LNCAP (cell line): ENCODE data around the gene NACC1.

Experiments used
- TF ChIP-seq, protein P1 (sequence below): fragments of 450-650 bp; IDR thresholded peaks from 2 replicates; pipeline ENCODE4 v1.5.1; 2017; ENCODE audit warnings: mild to moderate bottlenecking

The NACC1 gene

DNA sequence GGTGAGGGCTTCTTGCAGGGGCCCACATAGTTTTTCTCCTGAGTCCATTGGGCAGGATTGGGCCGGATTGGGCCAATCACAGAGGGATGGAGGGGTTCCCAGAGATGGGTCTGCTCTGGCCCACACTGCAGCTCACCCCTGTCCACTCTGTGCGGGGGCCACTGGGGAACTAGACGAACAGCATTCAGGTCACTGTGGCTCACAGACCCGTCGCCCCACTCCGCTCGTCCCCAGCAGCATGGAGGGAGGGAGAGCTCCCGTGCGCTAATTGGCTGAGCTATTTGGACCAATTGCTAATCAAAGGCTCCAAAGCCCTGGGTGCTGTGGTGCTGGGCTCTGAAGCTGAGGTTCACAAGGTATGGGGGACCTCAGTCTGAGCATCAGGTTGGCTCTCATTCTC lies 11.3 kb downstream of the NACC1 start:
- TF ChIP-seq, protein P1, sequence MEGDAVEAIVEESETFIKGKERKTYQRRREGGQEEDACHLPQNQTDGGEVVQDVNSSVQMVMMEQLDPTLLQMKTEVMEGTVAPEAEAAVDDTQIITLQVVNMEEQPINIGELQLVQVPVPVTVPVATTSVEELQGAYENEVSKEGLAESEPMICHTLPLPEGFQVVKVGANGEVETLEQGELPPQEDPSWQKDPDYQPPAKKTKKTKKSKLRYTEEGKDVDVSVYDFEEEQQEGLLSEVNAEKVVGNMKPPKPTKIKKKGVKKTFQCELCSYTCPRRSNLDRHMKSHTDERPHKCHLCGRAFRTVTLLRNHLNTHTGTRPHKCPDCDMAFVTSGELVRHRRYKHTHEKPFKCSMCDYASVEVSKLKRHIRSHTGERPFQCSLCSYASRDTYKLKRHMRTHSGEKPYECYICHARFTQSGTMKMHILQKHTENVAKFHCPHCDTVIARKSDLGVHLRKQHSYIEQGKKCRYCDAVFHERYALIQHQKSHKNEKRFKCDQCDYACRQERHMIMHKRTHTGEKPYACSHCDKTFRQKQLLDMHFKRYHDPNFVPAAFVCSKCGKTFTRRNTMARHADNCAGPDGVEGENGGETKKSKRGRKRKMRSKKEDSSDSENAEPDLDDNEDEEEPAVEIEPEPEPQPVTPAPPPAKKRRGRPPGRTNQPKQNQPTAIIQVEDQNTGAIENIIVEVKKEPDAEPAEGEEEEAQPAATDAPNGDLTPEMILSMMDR, result no peak

GRCh38 chr19:13130886-13131490 lies 12.9 kb downstream of the NACC1 start:
- TF ChIP-seq, protein P1, result no peak

GRCh38 chr19:13132471-13133180 lies 14.6 kb downstream of the NACC1 start:
- TF ChIP-seq, protein P1, result no peak

GRCh38 chr19:13133241-13133870 lies 15.3 kb downstream of the NACC1 start:
- TF ChIP-seq, protein P1, result no peak

GRCh38 chr19:13134626-13135025 lies 16.6 kb downstream of the NACC1 start:
- TF ChIP-seq, protein P1, result no peak

- TF ChIP-seq, protein P1, result no peak
Measured at GRCh38 chr19:13135068-13136062, 17.3 kb downstream of the NACC1 start.

DNA sequence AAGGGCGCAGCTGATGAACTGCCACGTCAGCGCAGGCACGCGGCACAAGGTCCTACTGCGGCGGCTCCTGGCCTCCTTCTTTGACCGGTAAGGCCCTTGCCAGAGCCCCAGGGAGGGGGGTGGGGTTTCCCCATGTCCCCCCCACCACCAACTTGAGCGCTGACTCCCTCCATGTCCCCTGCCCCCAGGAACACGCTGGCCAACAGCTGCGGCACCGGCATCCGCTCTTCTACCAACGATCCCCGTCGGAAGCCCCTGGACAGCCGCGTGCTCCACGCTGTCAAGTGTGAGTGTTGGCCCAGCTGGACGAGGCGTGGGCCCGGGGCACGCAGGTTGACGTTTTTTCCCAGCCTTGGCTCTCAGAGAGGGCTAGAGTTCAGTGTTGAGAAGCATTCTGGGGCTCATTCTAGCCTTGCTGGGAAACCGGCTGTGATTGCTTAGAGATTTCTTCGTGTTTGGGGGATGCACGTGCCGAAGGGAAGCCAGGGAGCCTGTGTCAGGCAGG lies 19.3 kb downstream of the NACC1 start:
- TF ChIP-seq, protein P1, result no peak
